ENCODE results near the gene TSPY4.
"Not testable (repeated sequence)": the region's sequence is repeated elsewhere in the genome, so short reads cannot be mapped to it uniquely, and the experiment has no call there.

TSPY4 gene

GRCh38 chrY:9337164-9337563 is at the start of gene TSPY4:
Gene TSPY4, plus strand, starts transcription at chrY:9337464. Its CDS starts 46 bp downstream, at chrY:9337510.
- not testable (repeated sequence) for H3K9me3 Mint-ChIP-seq; H3K27me3 Mint-ChIP-seq; H3K36me3 Mint-ChIP-seq (ENCODE audit: low read depth); H3K4me1 Mint-ChIP-seq (ENCODE audit: low read depth); H3K27ac Mint-ChIP-seq; H3K4me3 Mint-ChIP-seq

- no peaks in the 10 kb centered on the region for H3K9me3 Mint-ChIP-seq
- no peaks in the 10 kb centered on the region for H3K36me3 Mint-ChIP-seq (ENCODE audit: low read depth)
- no peaks in the 10 kb centered on the region for H3K4me1 Mint-ChIP-seq (ENCODE audit: low read depth)
- H3K27me3 Mint-ChIP-seq = no peaks in the 10 kb centered on the region
- H3K27ac Mint-ChIP-seq = no peak overlapping the region
- no peak overlapping the region for H3K4me3 Mint-ChIP-seq
Measured at GRCh38 chrY:9320996-9321395, 16.3 kb upstream of the TSPY4 start.

- H3K4me1 Mint-ChIP-seq (ENCODE audit: low read depth); H3K36me3 Mint-ChIP-seq (ENCODE audit: low read depth); H3K27me3 Mint-ChIP-seq; H3K27ac Mint-ChIP-seq; H3K9me3 Mint-ChIP-seq; H3K4me3 Mint-ChIP-seq: not testable (repeated sequence)
Measured at GRCh38 chrY:9357497-9357896, 20.2 kb downstream of the TSPY4 start, which contains the start of gene TSPY8. Gene TSPY8, plus strand, starts transcription at chrY:9357797. Its CDS starts 46 bp downstream, at chrY:9357843.
